Lower leg skin (tissue), 4 donors: Measurements from ENCODE around the gene SPC25. TPM values are rescaled to one million over a fixed set of nuclear protein-coding genes. Genes with fewer than 3 reads are reported as not detected.

Source experiments
- DNase-seq, 2 donors: peaks; one replicate each; pipeline ENCODE4 v3.0.0-alpha.2; 2019; ENCODE audit warnings: low spot score in 2 of 2
- H3K4me3 ChIP-seq: fragments of 200-600 bp; sonication (generic); 2 replicates; pipeline ENCODE4 v1.5.1; 2017; ENCODE audit warnings: mild to moderate bottlenecking, low read depth; ENCODE audit not compliant: poor library complexity, severe bottlenecking
- POLR2A ChIP-seq, 2 donors: fragments of 450-650 bp; IDR thresholded peaks; one replicate each; pipeline ENCODE4 v1.6.1; 2016 to 2017; ENCODE audit warnings: antibody characterized with exemption in 2 of 2, mild to moderate bottlenecking in 1 of 2, moderate library complexity in 1 of 2
- WGBS, 2 donors: methylation state at CpG; one replicate each; pipeline ENCODE4 v1.1.5; 2018; 5-methylcytosine and 5-hydroxymethylcytosine counted together
- intact Hi-C: fragments of 100-400 bp; cut with DNase I; formaldehyde crosslinking; loops from one replicate; pipeline ENCODE4 v1.15.0; 2023; ENCODE audit warnings: low total_unique reads
- total RNA-seq, 4 donors: library from RNA; depleted of rRNA; stranded (reverse); fragments of >200 nt; gene quantifications; one replicate each; pipeline ENCODE4 v1.1.0, GENCODE V29; 2016
- TF ChIP-seq, protein P1 (sequence below), 3 donors: fragments of 450-650 bp; IDR thresholded peaks; one replicate each; pipeline ENCODE4 v1.5.1; 2016; ENCODE audit warnings: antibody characterized with exemption in 3 of 3, mild to moderate bottlenecking in 3 of 3, moderate library complexity in 2 of 3

SPC25 gene
- total RNA-seq, 4 donors from 2014 or later, result 0.74 to 1.2 TPM; not detected in 2

DNA sequence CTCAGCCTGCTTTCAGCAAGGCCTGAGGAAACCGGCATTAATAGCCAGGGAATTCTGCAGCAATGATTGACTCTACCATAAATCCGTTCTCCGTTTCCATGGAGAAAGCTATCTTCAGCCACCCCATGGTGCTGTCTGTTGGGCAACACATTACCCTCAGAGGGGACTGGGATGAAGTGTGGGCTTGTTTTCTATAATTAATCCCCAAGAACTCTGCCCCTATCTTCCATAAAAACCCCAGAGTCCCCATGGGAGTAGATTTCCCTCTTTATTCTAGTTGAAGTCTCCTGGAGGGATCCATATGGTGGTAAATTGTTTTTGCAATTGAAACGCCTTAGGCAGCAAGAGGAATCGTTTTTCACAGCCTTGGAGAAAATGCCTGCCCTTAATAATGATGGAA, 20.1 kb upstream of the SPC25 start:
- WGBS, 2 donors, result 48 to 65% methylated on average over 5 of the region's 5 CpGs
- intact Hi-C loops, result no loop called here
- no peak for DNase-seq
- TF ChIP-seq, protein P1, sequence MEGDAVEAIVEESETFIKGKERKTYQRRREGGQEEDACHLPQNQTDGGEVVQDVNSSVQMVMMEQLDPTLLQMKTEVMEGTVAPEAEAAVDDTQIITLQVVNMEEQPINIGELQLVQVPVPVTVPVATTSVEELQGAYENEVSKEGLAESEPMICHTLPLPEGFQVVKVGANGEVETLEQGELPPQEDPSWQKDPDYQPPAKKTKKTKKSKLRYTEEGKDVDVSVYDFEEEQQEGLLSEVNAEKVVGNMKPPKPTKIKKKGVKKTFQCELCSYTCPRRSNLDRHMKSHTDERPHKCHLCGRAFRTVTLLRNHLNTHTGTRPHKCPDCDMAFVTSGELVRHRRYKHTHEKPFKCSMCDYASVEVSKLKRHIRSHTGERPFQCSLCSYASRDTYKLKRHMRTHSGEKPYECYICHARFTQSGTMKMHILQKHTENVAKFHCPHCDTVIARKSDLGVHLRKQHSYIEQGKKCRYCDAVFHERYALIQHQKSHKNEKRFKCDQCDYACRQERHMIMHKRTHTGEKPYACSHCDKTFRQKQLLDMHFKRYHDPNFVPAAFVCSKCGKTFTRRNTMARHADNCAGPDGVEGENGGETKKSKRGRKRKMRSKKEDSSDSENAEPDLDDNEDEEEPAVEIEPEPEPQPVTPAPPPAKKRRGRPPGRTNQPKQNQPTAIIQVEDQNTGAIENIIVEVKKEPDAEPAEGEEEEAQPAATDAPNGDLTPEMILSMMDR (IDR thresholded peaks at IDR 0.05), result no peak
- TF ChIP-seq POLR2A (IDR thresholded peaks at IDR 0.05), result no peak
- H3K4me3 ChIP-seq, result no peak overlapping the region

GRCh38 chr2:168907940-168908662, 17.9 kb upstream of the SPC25 start:
- no peak overlapping the region for H3K4me3 ChIP-seq
- WGBS, 2 donors, result 92 to 93% methylated on average over 8 of the region's 8 CpGs
- intact Hi-C loops, result no loop called here
- TF ChIP-seq, protein P1 (IDR thresholded peaks at IDR 0.05), result no peak
- no peak for TF ChIP-seq POLR2A (IDR thresholded peaks at IDR 0.05)
- DNase-seq, result no peak

DNA sequence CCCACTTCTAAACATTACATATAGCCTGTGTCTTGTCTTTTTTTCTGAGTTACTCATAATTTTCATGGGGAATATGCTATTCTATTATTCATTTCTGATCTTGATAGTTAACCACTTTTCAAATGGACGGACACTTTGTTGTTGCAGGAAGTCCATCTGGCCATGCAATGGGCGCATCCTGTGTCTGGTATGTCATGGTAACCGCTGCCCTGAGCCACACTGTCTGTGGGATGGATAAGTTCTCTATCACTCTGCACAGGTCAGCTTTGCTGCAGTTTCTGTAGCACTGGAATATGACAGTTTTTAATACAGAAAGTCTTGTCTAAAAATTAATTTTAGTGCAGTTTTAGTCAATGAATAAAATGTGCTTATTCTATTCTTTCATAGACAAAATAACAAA, 14.1 kb upstream of the SPC25 start:
- 91 to 92% methylated on average over 3 of the region's 3 CpGs for WGBS, 2 donors
- no peak overlapping the region for H3K4me3 ChIP-seq

GRCh38 chr2:168903888-168904287, 13.7 kb upstream of the SPC25 start:
- no peak overlapping the region for H3K4me3 ChIP-seq
- TF ChIP-seq, protein P1 (IDR thresholded peaks at IDR 0.05), result no peak
- no peak for TF ChIP-seq POLR2A (IDR thresholded peaks at IDR 0.05)
- intact Hi-C loops, result no loop called here
- 90 to 93% methylated on average over 2 of the region's 2 CpGs for WGBS, 2 donors
- no peak for DNase-seq

More for the DNA sequence above, 14.1 kb upstream of the SPC25 start:
- TF ChIP-seq POLR2A (IDR thresholded peaks at IDR 0.05), result no peak
- TF ChIP-seq, protein P1 (IDR thresholded peaks at IDR 0.05), result no peak
- intact Hi-C loops, result no loop called here
- no peak for DNase-seq

DNA sequence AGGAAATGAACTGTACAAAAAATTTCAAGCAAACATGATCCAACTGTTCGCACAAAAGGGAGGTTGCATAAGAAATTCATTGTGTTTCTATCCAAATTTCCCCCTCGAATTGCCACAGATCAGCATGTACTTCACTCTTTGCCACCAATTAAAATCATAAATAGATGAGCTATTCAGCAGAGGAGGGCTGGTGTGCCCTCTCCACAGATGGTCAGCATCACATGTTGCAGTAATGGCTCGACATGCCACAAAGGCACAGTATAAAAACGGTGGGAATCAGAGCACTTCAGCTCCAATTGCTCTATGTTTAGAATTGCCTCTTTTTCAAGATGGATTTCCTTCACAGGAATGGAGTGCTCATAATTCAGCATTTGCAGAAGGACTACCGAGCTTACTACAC, 10.8 kb upstream of the SPC25 start, which contains the start of gene G6PC2:
TSS of gene G6PC2 (plus strand) at position 289 of the 400 bp plus-strand sequence. CDS start at position 330, 41 bp downstream.
- TF ChIP-seq, protein P1 (IDR thresholded peaks at IDR 0.05), result no peak
- TF ChIP-seq POLR2A (IDR thresholded peaks at IDR 0.05), result no peak
- intact Hi-C loops, result no loop called here
- no peak within 1 kb of the TSS for H3K4me3 ChIP-seq
- 69 to 74% methylated on average over 5 of the region's 5 CpGs for WGBS, 2 donors
- DNase-seq, result no peak
